NB4 (cell line): ENCODE measurements around the gene USF2.

ENCODE experiments used
- MYC ChIP-seq: IDR thresholded peaks from 2 replicates; pipeline ENCODE4 v1.6.1; 2011; ENCODE audit warnings: low read depth, low read length
- POLR2A ChIP-seq: IDR thresholded peaks from 2 replicates; pipeline ENCODE4 v1.6.1; 2011; ENCODE audit warnings: mild to moderate bottlenecking; ENCODE audit not compliant: insufficient read length; ENCODE audit errors: extremely low read depth
- TF ChIP-seq, protein P1 (sequence below): IDR thresholded peaks from one replicate; pipeline ENCODE4 v1.5.1; 2012; ENCODE audit warnings: low read depth, low read length
- TF ChIP-seq, protein P2 (sequence below): IDR thresholded peaks from 2 replicates; pipeline ENCODE4 v1.6.1; 2011; ENCODE audit warnings: low read depth, low read length

DNA sequence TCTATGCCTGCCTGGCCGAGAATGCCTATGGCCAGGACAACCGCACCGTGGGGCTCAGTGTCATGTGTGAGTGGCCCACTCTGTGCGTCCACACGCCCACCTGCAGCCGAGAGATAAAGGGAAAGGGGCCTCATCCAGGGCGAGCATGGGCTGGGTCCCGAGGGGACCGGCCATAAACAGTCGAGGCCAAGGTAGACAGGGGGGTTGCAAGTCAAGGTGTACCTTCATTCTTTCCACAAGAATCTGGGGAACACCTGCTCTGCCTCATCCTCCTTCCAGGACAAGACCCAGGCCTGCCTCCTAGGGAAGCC lies 31.5 kb downstream of the USF2 start:
- TF ChIP-seq, protein P1, sequence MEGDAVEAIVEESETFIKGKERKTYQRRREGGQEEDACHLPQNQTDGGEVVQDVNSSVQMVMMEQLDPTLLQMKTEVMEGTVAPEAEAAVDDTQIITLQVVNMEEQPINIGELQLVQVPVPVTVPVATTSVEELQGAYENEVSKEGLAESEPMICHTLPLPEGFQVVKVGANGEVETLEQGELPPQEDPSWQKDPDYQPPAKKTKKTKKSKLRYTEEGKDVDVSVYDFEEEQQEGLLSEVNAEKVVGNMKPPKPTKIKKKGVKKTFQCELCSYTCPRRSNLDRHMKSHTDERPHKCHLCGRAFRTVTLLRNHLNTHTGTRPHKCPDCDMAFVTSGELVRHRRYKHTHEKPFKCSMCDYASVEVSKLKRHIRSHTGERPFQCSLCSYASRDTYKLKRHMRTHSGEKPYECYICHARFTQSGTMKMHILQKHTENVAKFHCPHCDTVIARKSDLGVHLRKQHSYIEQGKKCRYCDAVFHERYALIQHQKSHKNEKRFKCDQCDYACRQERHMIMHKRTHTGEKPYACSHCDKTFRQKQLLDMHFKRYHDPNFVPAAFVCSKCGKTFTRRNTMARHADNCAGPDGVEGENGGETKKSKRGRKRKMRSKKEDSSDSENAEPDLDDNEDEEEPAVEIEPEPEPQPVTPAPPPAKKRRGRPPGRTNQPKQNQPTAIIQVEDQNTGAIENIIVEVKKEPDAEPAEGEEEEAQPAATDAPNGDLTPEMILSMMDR, result no peak
- no peak for TF ChIP-seq POLR2A
- TF ChIP-seq, protein P2, sequence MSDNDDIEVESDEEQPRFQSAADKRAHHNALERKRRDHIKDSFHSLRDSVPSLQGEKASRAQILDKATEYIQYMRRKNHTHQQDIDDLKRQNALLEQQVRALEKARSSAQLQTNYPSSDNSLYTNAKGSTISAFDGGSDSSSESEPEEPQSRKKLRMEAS, result no peak
- no peak for TF ChIP-seq MYC
